Caco-2 (cell line): ENCODE measurements around the gene LEMD2. TPM values are rescaled to one million over a fixed set of nuclear protein-coding genes. Genes with fewer than 3 reads are reported as not detected.
A peak's percentile ranks its signal among the peaks of the same experiment; 100 is the strongest.

Experiments used
- BruUV-seq: library from RNA; stranded (reverse); fragments of 400-500 nt; replicated peaks from 2 replicates; lab custom pipeline; 2021; lab: Mats Ljungman, UMichigan
- CTCF ChIA-PET: fragments of 300-600 bp; sonication (Branson Sonifier 250); formaldehyde crosslinking; loops from one replicate; lab custom pipeline; 2022; ENCODE audit warnings: antibody characterized with exemption; lab: Charles Lee
- POLR2A ChIA-PET: fragments of 300-600 bp; sonication (Branson Sonifier 250); formaldehyde crosslinking; loops from one replicate; lab custom pipeline; 2022; ENCODE audit warnings: antibody characterized with exemption; lab: Charles Lee
- DNase-seq, 2 experiments: peaks; one replicate each; pipeline versions ENCODE4 v3.0.0 to v3.0.0-alpha.2; 2020 to 2022
- H3K27me3 ChIP-seq: replicated peaks from 2 replicates; pipeline ENCODE4 v1.6.0; 2011; ENCODE audit warnings: low read length; ENCODE audit not compliant: control insufficient read depth, insufficient read depth
- H3K36me3 ChIP-seq: 2 replicates; pipeline ENCODE4 v1.5.1; 2011; ENCODE audit warnings: low read length; ENCODE audit not compliant: control insufficient read depth, insufficient read depth
- H3K4me1 ChIP-seq: fragments of 250-450 bp; sonication (Bioruptor Pico); 2 replicates; pipeline ENCODE4 v1.5.1; 2020; ENCODE audit warnings: mild to moderate bottlenecking
- H3K4me3 ChIP-seq: 2 replicates; pipeline ENCODE4 v1.5.1; 2011; ENCODE audit warnings: low read depth, mild to moderate bottlenecking, control low read depth, low read length
- H3K9me3 ChIP-seq: fragments of 250-450 bp; sonication (Bioruptor Pico); 2 replicates; pipeline ENCODE4 v1.5.1; 2020; ENCODE audit warnings: mild to moderate bottlenecking, moderate library complexity
- H3K27ac Mint-ChIP-seq: one replicate; pipeline ENCODE4 v1.8.0; 2022; ENCODE audit warnings: mixed read lengths; ENCODE audit not compliant: unreplicated experiment
- H3K27me3 Mint-ChIP-seq: one replicate; pipeline ENCODE4 v1.8.0; 2022; ENCODE audit warnings: mixed read lengths; ENCODE audit not compliant: insufficient read depth, unreplicated experiment
- H3K36me3 Mint-ChIP-seq: one replicate; pipeline ENCODE4 v1.8.0; 2022; ENCODE audit warnings: mild to moderate bottlenecking, mixed read lengths; ENCODE audit not compliant: insufficient read depth, unreplicated experiment
- H3K4me1 Mint-ChIP-seq: one replicate; pipeline ENCODE4 v1.8.0; 2022; ENCODE audit warnings: low read depth, mixed read lengths; ENCODE audit not compliant: unreplicated experiment
- H3K4me3 Mint-ChIP-seq: one replicate; pipeline ENCODE4 v1.8.0; 2022; ENCODE audit warnings: mild to moderate bottlenecking, moderate library complexity, mixed read lengths; ENCODE audit not compliant: unreplicated experiment
- H3K9me3 Mint-ChIP-seq: one replicate; pipeline ENCODE4 v1.8.0; 2022; ENCODE audit warnings: mixed read lengths; ENCODE audit not compliant: unreplicated experiment
- intact Hi-C: fragments of 100-400 bp; cut with micrococcal nuclease; formaldehyde crosslinking; loops from one replicate; pipeline ENCODE4 v1.10.0; 2022; ENCODE audit not compliant: unreplicated experiment
- total RNA-seq: library from RNA; stranded (reverse); gene quantifications from 2 replicates; pipeline ENCODE4 v1.2.3, GENCODE V29; 2022
- TF ChIP-seq, protein P1 (sequence below), 2 experiments: fragments of 200-600 bp in 1 of 2; IDR thresholded peaks; 1 replicate in 1 of 2; 2 replicates in 1 of 2; pipeline versions ENCODE4 v1.5.1 to v1.8.0; 2011 to 2022; ENCODE audit warnings: antibody characterized with exemption in 1 of 2, control low read depth in 1 of 2, inconsistent platforms in 1 of 2, low read depth in 1 of 2, low read length in 1 of 2, mild to moderate bottlenecking in 1 of 2, moderate library complexity in 1 of 2; ENCODE audit not compliant: insufficient read depth in 1 of 2, severe bottlenecking in 1 of 2, unreplicated experiment in 1 of 2

The LEMD2 gene
- total RNA-seq, 1 experiment from 2014 or later: 53.2 TPM

DNA sequence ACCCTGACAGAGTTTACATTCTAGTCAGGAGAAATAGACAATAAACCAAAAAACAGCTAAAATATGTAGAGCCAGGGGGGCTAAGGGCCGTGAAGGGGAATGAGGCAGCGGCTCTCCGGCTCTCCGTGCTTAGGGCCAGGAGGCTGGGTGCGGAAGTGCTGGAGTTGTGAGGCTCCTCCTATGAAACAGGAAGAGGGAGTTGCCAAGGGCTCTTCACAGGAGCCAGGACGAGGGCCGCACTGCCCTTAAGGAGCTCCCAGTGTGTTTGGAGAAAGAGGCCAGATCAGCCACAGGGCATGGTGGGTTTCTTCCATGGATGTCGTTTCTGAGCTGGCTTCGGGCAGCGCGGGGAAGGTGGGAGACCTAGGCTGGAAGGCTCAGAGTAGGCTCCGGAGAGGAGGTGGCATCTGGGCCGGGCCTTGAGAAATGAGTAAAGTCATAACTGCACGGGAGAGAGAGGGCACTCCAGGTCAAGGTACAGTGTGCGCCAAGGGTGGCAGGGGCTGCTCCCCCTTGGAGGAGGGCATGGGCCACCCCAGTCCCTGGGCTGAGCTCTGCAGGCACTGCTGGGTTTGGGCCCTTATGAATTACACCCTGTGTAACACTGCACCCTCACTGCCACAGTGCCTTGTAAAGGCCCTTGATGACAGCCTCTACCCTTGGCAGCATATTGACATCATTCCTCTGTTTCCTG lies 35.7 kb upstream of the LEMD2 start:
- no peaks in the 10 kb centered on the region for H3K36me3 ChIP-seq
- TF ChIP-seq, protein P1, sequence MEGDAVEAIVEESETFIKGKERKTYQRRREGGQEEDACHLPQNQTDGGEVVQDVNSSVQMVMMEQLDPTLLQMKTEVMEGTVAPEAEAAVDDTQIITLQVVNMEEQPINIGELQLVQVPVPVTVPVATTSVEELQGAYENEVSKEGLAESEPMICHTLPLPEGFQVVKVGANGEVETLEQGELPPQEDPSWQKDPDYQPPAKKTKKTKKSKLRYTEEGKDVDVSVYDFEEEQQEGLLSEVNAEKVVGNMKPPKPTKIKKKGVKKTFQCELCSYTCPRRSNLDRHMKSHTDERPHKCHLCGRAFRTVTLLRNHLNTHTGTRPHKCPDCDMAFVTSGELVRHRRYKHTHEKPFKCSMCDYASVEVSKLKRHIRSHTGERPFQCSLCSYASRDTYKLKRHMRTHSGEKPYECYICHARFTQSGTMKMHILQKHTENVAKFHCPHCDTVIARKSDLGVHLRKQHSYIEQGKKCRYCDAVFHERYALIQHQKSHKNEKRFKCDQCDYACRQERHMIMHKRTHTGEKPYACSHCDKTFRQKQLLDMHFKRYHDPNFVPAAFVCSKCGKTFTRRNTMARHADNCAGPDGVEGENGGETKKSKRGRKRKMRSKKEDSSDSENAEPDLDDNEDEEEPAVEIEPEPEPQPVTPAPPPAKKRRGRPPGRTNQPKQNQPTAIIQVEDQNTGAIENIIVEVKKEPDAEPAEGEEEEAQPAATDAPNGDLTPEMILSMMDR (IDR thresholded peaks at IDR 0.05; ENCODE audit: insufficient read depth in 1 of 2, low read depth in 1 of 2, low read length in 1 of 2, severe bottlenecking in 1 of 2, unreplicated experiment in 1 of 2): no peak
- Mint-ChIP-seq H3K4me1 (peaks cover 26% of the 10 kb centered on the region), H3K4me3 (no peak overlapping the region), H3K27ac (no peak overlapping the region), H3K36me3 (no peaks in the 10 kb centered on the region), H3K9me3 (no peaks in the 10 kb centered on the region), H3K27me3 (peaks cover 3% of the 10 kb centered on the region)
- H3K4me3 ChIP-seq: no peak overlapping the region
- ChIA-PET POLR2A (no interaction called here), CTCF (interaction anchor here (0.6 to 1.1 kb wide), 3 partner anchors 36 to 339 kb away, joined by 3 to 4 read pairs (median 3); partner anchors contain the start of gene LEMD2)
- DNase-seq: no peak
- BruUV-seq: no TSS peak
- H3K9me3 ChIP-seq: no peaks in the 10 kb centered on the region
- H3K4me1 ChIP-seq: peaks cover 25% of the 10 kb centered on the region
- intact Hi-C loops: no loop called here
- H3K27me3 ChIP-seq: no peaks in the 10 kb centered on the region

DNA sequence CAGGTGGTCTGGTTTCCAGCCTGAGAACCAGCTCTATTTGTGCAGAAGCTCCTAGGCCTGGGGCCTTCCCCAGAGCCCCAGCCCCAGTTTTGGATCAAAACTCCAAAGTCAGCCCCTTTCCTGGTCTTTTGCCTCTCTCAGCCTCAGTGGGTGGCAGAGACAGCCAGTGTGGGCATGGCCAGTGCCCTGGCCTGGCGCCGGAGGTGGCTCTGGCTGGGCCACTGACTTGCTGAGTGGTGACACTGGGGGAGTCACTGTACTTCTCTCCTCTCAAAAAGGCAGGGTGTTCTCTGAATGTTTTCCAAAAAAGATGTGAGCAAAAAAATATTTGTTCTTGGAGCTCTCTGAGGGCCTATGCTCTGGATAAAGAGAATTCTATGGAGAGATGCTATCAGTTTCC lies 34.9 kb upstream of the LEMD2 start:
- Mint-ChIP-seq H3K27ac (no peak overlapping the region), H3K36me3 (no peaks in the 10 kb centered on the region), H3K4me3 (no peak overlapping the region), H3K27me3 (peaks cover 3% of the 10 kb centered on the region), H3K4me1 (peaks cover 21% of the 10 kb centered on the region), H3K9me3 (no peaks in the 10 kb centered on the region)
- BruUV-seq: no TSS peak
- ChIA-PET CTCF (interaction anchor here (0.6 kb wide), 1 partner anchor 101 kb away, joined by 3 read pairs; no protein-coding TSS in a partner anchor), POLR2A (no interaction called here)
- no peaks in the 10 kb centered on the region for H3K27me3 ChIP-seq
- H3K9me3 ChIP-seq: no peaks in the 10 kb centered on the region
- H3K4me3 ChIP-seq: no peak overlapping the region
- no peaks in the 10 kb centered on the region for H3K36me3 ChIP-seq
- intact Hi-C loops: no loop called here
- TF ChIP-seq, protein P1 (IDR thresholded peaks at IDR 0.05; ENCODE audit: insufficient read depth in 1 of 2, low read depth in 1 of 2, low read length in 1 of 2, severe bottlenecking in 1 of 2, unreplicated experiment in 1 of 2): no peak
- peaks cover 26% of the 10 kb centered on the region for H3K4me1 ChIP-seq
- no peak for DNase-seq

- peak; percentile 49 to 56 for DNase-seq
- Mint-ChIP-seq H3K27ac (no peak overlapping the region), H3K4me3 (no peak overlapping the region), H3K27me3 (peaks cover 3% of the 10 kb centered on the region), H3K9me3 (no peaks in the 10 kb centered on the region), H3K4me1 (peaks cover 10% of the 10 kb centered on the region), H3K36me3 (no peaks in the 10 kb centered on the region)
- intact Hi-C loops: no loop called here
- H3K36me3 ChIP-seq: no peaks in the 10 kb centered on the region
- TF ChIP-seq, protein P1 (IDR thresholded peaks at IDR 0.05; ENCODE audit: insufficient read depth in 1 of 2, low read depth in 1 of 2, low read length in 1 of 2, severe bottlenecking in 1 of 2, unreplicated experiment in 1 of 2): peak in 1 of 2 experiments; percentile 49
- POLR2A ChIA-PET: no interaction called here
- H3K4me3 ChIP-seq: no peak overlapping the region
- CTCF ChIA-PET: interaction anchor here (1.0 kb wide), 1 partner anchor 202 kb away, joined by 3 read pairs; no protein-coding TSS in a partner anchor
- no TSS peak for BruUV-seq
- peaks cover 16% of the 10 kb centered on the region for H3K4me1 ChIP-seq
- no peaks in the 10 kb centered on the region for H3K27me3 ChIP-seq
- H3K9me3 ChIP-seq: no peaks in the 10 kb centered on the region
These were observed 33.9 kb upstream of the LEMD2 start for GRCh38 chr6:33822575-33823395.
